Body of pancreas (tissue), 4 donors: Measurements from ENCODE around the gene PPP1R37. TPM values are rescaled to one million over a fixed set of nuclear protein-coding genes. Genes with fewer than 3 reads are reported as not detected.

Experiments
- ATAC-seq: fragments of 150-250 bp; one replicate; pipeline ENCODE4 v1.9.1; 2016
- DNase-seq, 4 donors: peaks; one replicate each; pipeline ENCODE4 v3.0.0-alpha.2; 2019
- H3K27ac ChIP-seq, 4 donors: fragments of 200-600 bp; sonication (generic); 1 replicate in 3 of 4; 2 replicates in 1 of 4; pipeline versions ENCODE4 v1.5.1 to v1.6.1; 2016 to 2019; ENCODE audit warnings: mild to moderate bottlenecking in 1 of 4, mixed read lengths in 1 of 4, moderate library complexity in 1 of 4
- H3K27me3 ChIP-seq, 2 donors: fragments of 200-600 bp; sonication (generic); one replicate each; pipeline ENCODE4 v1.6.0; 2016; ENCODE audit warnings: mild to moderate bottlenecking in 1 of 2
- H3K36me3 ChIP-seq, 2 donors: fragments of 200-600 bp; sonication (generic); replicated peaks in 1 of 2; 2 replicates each; pipeline ENCODE4 v1.5.1; 2016; ENCODE audit warnings: low read depth in 2 of 2; ENCODE audit not compliant: insufficient read depth in 1 of 2
- H3K4me1 ChIP-seq: fragments of 200-600 bp; sonication (generic); one replicate; pipeline ENCODE4 v1.6.0; 2016
- H3K4me3 ChIP-seq, 2 donors: fragments of 200-600 bp; sonication (generic); 1 replicate in 1 of 2; 2 replicates in 1 of 2; pipeline ENCODE4 v1.5.1; 2016 to 2019
- H3K9me3 ChIP-seq, 3 donors: fragments of 200-600 bp; sonication (generic); 1 replicate in 2 of 3; 2 replicates in 1 of 3; pipeline ENCODE4 v1.5.1; 2016
- POLR2A ChIP-seq, 3 donors: fragments of 450-650 bp; IDR thresholded peaks; one replicate each; pipeline ENCODE4 v1.6.1; 2016; ENCODE audit warnings: antibody characterized with exemption in 3 of 3, mild to moderate bottlenecking in 2 of 3
- WGBS, 2 donors: methylation state at CpG; one replicate each; pipeline ENCODE4 v1.1.5; 2017; 5-methylcytosine and 5-hydroxymethylcytosine counted together
- intact Hi-C: fragments of 100-400 bp; cut with DNase I; formaldehyde crosslinking; loops from one replicate; pipeline ENCODE4 v1.15.1; 2023
- total RNA-seq, 2 donors: library from RNA; depleted of rRNA; stranded (reverse); fragments of >200 nt; gene quantifications; one replicate each; pipeline ENCODE4 v1.1.0, GENCODE V29; 2016
- TF ChIP-seq, protein P1 (sequence below), 7 experiments: fragments of 450-650 bp in 4 of 7; fragments of 200-600 bp in 3 of 7; sonication (generic) in 3 of 7; IDR thresholded peaks; one replicate each; pipeline ENCODE4 v1.5.1; 2016 to 2019; ENCODE audit warnings: antibody characterized with exemption in 7 of 7

PPP1R37 gene
- total RNA-seq, 2 donors from 2014 or later = 16.6 to 49.8 TPM

DNA sequence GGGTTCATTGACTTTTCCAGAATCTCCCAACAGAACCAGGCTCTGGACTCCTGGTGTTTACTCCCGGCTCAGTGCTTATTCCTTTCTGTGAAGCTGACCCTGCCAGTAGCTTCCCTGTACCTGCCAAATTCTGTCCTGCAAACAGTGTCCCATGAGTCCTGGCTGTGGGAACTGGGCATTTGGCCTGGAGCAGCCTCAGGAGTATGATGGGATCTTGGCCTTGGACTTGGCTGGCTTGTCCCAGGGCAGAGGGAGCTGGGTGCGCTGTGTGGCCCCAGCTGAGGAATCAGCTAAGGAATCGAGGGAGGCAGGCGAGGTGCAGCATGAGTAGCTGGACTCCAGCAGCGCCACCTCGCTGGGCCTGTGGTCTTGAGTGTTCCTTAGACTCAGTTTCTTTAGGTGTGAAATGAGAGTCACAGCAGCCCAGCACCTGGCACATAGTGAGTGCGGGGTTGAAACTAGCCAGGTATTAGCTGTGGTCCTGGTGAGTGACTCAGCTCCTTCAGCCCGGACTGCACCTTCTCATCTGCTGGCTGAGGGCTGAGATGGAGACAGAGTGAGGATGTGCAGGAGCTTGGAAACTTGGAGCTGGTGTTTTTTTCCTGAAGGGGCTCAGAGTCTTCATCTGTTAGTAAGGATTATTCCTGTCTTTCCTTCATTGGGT, 43.8 kb upstream of the PPP1R37 start:
- H3K4me1 ChIP-seq = peaks cover 53% of the 10 kb centered on the region
- WGBS, 2 donors = 31 to 58% methylated on average over 7 to 8 of the region's 8 CpGs
- H3K9me3 ChIP-seq = no peaks in the 10 kb centered on the region
- TF ChIP-seq POLR2A (IDR thresholded peaks at IDR 0.05) = no peak
- TF ChIP-seq, protein P1, sequence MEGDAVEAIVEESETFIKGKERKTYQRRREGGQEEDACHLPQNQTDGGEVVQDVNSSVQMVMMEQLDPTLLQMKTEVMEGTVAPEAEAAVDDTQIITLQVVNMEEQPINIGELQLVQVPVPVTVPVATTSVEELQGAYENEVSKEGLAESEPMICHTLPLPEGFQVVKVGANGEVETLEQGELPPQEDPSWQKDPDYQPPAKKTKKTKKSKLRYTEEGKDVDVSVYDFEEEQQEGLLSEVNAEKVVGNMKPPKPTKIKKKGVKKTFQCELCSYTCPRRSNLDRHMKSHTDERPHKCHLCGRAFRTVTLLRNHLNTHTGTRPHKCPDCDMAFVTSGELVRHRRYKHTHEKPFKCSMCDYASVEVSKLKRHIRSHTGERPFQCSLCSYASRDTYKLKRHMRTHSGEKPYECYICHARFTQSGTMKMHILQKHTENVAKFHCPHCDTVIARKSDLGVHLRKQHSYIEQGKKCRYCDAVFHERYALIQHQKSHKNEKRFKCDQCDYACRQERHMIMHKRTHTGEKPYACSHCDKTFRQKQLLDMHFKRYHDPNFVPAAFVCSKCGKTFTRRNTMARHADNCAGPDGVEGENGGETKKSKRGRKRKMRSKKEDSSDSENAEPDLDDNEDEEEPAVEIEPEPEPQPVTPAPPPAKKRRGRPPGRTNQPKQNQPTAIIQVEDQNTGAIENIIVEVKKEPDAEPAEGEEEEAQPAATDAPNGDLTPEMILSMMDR (IDR thresholded peaks at IDR 0.05) = no peak
- H3K27ac ChIP-seq = peak overlapping the region in 2 of 4 donors; percentile 11 to 34
- no peaks in the 10 kb centered on the region for H3K27me3 ChIP-seq
- H3K36me3 ChIP-seq = peaks cover 0 to 13% of the 10 kb centered on the region in 2 donors
- DNase-seq (peak; percentile 50 to 82 (median 74)), ATAC-seq (peak; percentile 65)
- intact Hi-C loops = no loop called here
- H3K4me3 ChIP-seq = no peak overlapping the region

DNA sequence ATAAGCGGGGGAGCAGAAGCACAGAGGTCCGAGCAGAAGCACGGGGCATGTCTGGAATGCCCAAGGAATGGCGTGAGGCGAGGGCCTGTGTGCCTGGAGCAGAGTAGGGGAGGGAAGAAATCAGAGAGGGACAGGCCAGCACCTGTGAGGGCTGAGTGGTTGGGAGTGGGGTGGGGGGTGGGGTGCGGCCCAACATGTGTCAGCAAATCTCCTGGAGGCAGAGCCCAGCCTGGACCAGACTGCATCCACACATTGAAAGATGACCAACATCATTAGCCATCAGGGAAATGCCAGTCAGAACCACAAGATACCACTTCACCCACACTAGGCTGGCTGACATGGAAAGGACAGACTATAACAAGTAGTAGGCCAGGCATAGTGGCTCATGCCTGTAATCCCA, 42.9 kb upstream of the PPP1R37 start:
- 92 to 97% methylated on average over 6 of the region's 6 CpGs for WGBS, 2 donors

DNA sequence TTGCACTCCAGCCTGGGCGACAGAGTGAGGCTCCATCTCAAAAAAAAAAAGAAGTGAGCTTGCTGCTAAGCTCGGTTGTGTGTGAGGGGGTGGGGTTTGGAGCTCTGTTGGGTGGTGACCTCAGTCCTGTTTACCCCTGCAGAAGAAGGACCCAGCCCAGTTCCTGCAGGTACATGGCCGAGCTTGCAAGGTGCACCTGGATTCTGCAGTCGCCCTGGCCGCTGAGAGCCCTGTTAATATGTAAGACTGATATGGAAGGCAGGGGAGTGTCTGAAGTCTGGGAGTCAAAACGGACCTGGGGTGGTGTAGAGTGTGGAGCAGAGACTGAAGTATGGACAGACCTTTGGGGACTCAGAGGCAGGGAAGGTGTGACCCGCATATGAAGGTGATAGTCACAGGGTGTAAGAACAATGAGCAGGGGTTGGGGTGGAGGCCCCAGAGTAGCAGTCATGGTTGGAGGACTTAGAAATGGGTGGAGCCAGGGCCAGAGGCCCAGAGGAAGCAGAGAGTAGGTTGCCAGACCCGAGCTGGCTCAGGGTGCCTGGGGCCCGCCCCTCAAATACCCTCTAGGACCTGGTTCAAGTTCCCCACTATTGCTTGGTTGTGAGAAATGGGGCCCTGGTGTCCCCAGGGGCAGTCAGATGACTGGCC, 40.9 kb upstream of the PPP1R37 start:
- 59 to 73% methylated on average over 9 of the region's 9 CpGs for WGBS, 2 donors
- Histone ChIP-seq H3K9me3 (no peaks in the 10 kb centered on the region), H3K4me3 (no peak overlapping the region), H3K27me3 (no peaks in the 10 kb centered on the region), H3K36me3 (peaks cover 8 to 23% of the 10 kb centered on the region in 2 donors), H3K4me1 (peaks cover 28% of the 10 kb centered on the region), H3K27ac (no peak overlapping the region)
- no peak for DNase-seq
- no peak for ATAC-seq
- intact Hi-C loops = no loop called here
- TF ChIP-seq POLR2A (IDR thresholded peaks at IDR 0.05) = no peak
- TF ChIP-seq, protein P1 (IDR thresholded peaks at IDR 0.05) = no peak

More for the DNA sequence above, 42.9 kb upstream of the PPP1R37 start:
- H3K9me3 ChIP-seq = no peaks in the 10 kb centered on the region
- TF ChIP-seq POLR2A (IDR thresholded peaks at IDR 0.05) = no peak
- TF ChIP-seq, protein P1 (IDR thresholded peaks at IDR 0.05) = no peak
- H3K36me3 ChIP-seq = peaks cover 0 to 17% of the 10 kb centered on the region in 2 donors
- intact Hi-C loops = no loop called here
- ATAC-seq (no peak), DNase-seq (no peak)
- H3K4me1 ChIP-seq = peaks cover 48% of the 10 kb centered on the region
- no peak overlapping the region for H3K4me3 ChIP-seq
- no peaks in the 10 kb centered on the region for H3K27me3 ChIP-seq
- H3K27ac ChIP-seq = no peak overlapping the region

DNA sequence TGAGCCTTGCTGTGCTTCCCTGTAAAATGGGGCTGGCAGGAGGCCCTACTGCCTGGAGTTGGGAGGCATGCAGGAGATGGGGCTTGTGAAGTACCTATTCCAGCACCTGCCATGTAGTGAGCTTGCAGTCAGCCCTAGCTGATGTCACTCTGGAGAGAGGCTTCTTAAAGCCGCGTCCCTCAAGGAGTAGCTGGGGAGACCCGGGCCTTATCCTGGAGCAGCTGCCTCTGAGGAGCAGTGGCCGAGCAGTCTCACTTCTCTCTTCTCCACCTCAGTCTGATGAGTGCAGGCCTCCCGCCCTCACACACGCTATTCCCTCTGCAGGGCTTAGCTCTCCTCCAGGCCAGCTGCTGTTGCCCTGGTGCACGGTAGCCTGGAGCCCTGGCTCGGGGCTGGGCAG, 36.1 kb upstream of the PPP1R37 start:
- H3K27me3 ChIP-seq = no peaks in the 10 kb centered on the region
- no peak overlapping the region for H3K27ac ChIP-seq
- no peaks in the 10 kb centered on the region for H3K4me1 ChIP-seq
- H3K4me3 ChIP-seq = no peak overlapping the region
- H3K9me3 ChIP-seq = no peaks in the 10 kb centered on the region
- 86 to 94% methylated on average over 3 to 8 of the region's 8 CpGs for WGBS, 2 donors
- DNase-seq (no peak), ATAC-seq (no peak)
- peaks cover 40 to 57% of the 10 kb centered on the region in 2 donors for H3K36me3 ChIP-seq
- TF ChIP-seq POLR2A (IDR thresholded peaks at IDR 0.05) = no peak
- intact Hi-C loops = no loop called here

DNA sequence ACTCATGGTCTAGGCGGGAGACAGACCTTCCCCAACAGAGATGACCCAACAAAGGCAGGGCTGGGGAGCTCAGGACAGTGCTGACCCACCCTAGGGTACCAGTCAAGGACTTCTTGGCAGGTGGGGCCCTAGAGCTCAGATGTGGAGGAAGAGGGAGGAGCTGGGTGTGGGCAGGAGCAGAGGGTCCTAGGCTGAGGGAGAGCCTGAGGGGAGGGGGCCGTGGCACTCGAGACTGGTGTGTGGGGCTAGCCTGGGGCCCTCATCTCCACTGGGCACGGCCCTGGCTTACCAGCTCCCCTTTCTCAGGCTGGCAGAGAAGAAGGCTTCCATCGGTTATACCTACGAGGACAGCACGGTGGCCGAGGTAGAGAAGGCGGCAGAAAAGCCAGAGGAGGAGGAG, 35.5 kb upstream of the PPP1R37 start:
- Histone ChIP-seq H3K27me3 (no peaks in the 10 kb centered on the region), H3K36me3 (peaks cover 42 to 57% of the 10 kb centered on the region in 2 donors), H3K9me3 (no peaks in the 10 kb centered on the region), H3K27ac (no peak overlapping the region), H3K4me3 (no peak overlapping the region), H3K4me1 (no peaks in the 10 kb centered on the region)
- no peak for ATAC-seq
- DNase-seq = no peak
- TF ChIP-seq, protein P1 (IDR thresholded peaks at IDR 0.05) = no peak
- no peak for TF ChIP-seq POLR2A (IDR thresholded peaks at IDR 0.05)
- intact Hi-C loops = no loop called here
- 86 to 90% methylated on average over 8 to 9 of the region's 9 CpGs for WGBS, 2 donors
